ENCODE measurements around the gene ZNF90. TPM values are rescaled to one million over a fixed set of nuclear protein-coding genes. Genes with fewer than 3 reads are reported as not detected.
"Not testable (repeated sequence)": the region's sequence is repeated elsewhere in the genome, so short reads cannot be mapped to it uniquely, and the experiment has no call there.

The ZNF90 gene
- total and polyA plus RNA-seq, 2 donors (not counting 1 experiment from before 2014, with no cell fraction given): 1.3 to 2.8 TPM

DNA sequence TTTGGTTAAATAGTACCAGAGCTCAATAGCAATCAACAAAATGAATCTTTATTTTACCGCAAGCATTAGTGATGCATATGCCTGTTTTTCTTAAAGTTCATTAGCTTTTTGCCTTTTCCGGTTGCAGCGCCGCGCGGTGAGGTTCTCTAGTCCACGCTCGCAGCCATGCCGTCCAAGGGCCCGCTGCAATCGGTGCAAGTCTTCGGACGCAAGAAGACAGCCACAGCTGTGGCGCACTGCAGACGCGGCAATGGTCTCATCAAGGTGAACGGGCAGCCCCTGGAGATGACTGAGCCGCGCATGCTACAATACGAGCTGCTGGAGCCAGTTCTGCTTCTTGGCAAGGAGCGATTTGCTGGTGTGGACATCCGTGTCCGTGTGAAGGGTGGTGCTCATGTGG is 47.1 kb downstream of the ZNF90 start:
- H3K27ac ChIP-seq (ENCODE audit: insufficient read depth, low read length): no peak overlapping the region
- no peak overlapping the region for H3K4me3 ChIP-seq (replicated peaks in 1 of 4; ENCODE audit: control extremely low read depth in 1 of 4, insufficient read depth in 1 of 4, low read depth in 3 of 4, low read length in 4 of 4)
- no peaks in the 10 kb centered on the region for H3K9me3 ChIP-seq (ENCODE audit: control insufficient read depth, insufficient read depth, low read depth, low read length)
- no peak overlapping the region for H3K9ac ChIP-seq (ENCODE audit: insufficient read depth, low read length)
- H3K4me2 ChIP-seq (ENCODE audit: extremely low read depth, insufficient read depth, low read length): no peak overlapping the region
- no peaks in the 10 kb centered on the region for H4K20me1 ChIP-seq (ENCODE audit: control insufficient read depth, extremely low read depth, insufficient read depth, low read length)
- no peak overlapping the region for H2AFZ ChIP-seq (ENCODE audit: low read length)
- no peaks in the 10 kb centered on the region for H3K27me3 ChIP-seq (ENCODE audit: control insufficient read depth, insufficient read depth, low read length)
- DNase-seq (ENCODE audit: low read depth in 2 of 2): no peak
- no peaks in the 10 kb centered on the region for H3K4me1 ChIP-seq (ENCODE audit: control insufficient read depth, extremely low read depth, insufficient read depth, low read length)
- TF ChIP-seq, protein P1, sequence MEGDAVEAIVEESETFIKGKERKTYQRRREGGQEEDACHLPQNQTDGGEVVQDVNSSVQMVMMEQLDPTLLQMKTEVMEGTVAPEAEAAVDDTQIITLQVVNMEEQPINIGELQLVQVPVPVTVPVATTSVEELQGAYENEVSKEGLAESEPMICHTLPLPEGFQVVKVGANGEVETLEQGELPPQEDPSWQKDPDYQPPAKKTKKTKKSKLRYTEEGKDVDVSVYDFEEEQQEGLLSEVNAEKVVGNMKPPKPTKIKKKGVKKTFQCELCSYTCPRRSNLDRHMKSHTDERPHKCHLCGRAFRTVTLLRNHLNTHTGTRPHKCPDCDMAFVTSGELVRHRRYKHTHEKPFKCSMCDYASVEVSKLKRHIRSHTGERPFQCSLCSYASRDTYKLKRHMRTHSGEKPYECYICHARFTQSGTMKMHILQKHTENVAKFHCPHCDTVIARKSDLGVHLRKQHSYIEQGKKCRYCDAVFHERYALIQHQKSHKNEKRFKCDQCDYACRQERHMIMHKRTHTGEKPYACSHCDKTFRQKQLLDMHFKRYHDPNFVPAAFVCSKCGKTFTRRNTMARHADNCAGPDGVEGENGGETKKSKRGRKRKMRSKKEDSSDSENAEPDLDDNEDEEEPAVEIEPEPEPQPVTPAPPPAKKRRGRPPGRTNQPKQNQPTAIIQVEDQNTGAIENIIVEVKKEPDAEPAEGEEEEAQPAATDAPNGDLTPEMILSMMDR (conservative IDR thresholded peaks at IDR 0.05 in 1 of 2, IDR thresholded peaks at IDR 0.05 in 1 of 2; ENCODE audit: low read depth in 1 of 2, low read length in 2 of 2): no peak
- TF ChIP-seq EZH2 (IDR thresholded peaks at IDR 0.05; ENCODE audit: low read length, missing control alignments): no peak
- H3K79me2 ChIP-seq (ENCODE audit: control insufficient read depth, insufficient read depth, low read length): no peaks in the 10 kb centered on the region
- no peaks in the 10 kb centered on the region for H3K36me3 ChIP-seq (ENCODE audit: control insufficient read depth, insufficient read depth, low read length)

DNA sequence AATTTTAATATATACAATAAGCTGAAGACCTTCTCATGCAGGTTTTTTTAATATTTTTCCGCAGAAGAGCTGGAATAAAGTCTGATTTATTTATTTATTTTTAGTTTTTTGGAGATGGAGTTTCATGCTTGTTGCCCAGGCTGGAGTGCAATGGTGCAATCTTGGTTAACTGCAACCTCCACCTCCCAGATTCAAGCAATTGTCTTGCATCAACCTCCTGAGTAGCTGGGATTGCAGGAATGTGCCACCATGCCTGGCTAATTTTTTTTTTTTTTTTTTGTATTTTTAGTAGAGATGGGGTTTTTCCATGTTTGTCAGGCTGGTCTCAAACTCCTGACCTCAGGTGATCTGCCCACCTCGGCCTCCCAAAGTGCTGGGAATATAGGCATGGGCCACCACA is 55.1 kb downstream of the ZNF90 start:
- H3K4me3 ChIP-seq (replicated peaks in 1 of 4; ENCODE audit: control extremely low read depth in 1 of 4, insufficient read depth in 1 of 4, low read depth in 3 of 4, low read length in 4 of 4); H3K27me3 ChIP-seq (ENCODE audit: control insufficient read depth, insufficient read depth, low read length): not testable (repeated sequence)

GRCh38 chr19:20137714-20138113 is 59.9 kb downstream of the ZNF90 start:
- not testable (repeated sequence) for H3K4me3 ChIP-seq (replicated peaks in 1 of 4; ENCODE audit: control extremely low read depth in 1 of 4, insufficient read depth in 1 of 4, low read depth in 3 of 4, low read length in 4 of 4); H3K27ac ChIP-seq (ENCODE audit: insufficient read depth, low read length); H3K27me3 ChIP-seq (ENCODE audit: control insufficient read depth, insufficient read depth, low read length); H3K79me2 ChIP-seq (ENCODE audit: control insufficient read depth, insufficient read depth, low read length); H3K4me2 ChIP-seq (ENCODE audit: extremely low read depth, insufficient read depth, low read length); H4K20me1 ChIP-seq (ENCODE audit: control insufficient read depth, extremely low read depth, insufficient read depth, low read length); H3K36me3 ChIP-seq (ENCODE audit: control insufficient read depth, insufficient read depth, low read length); H3K9ac ChIP-seq (ENCODE audit: insufficient read depth, low read length); DNase-seq (ENCODE audit: low read depth in 2 of 2); H3K4me1 ChIP-seq (ENCODE audit: control insufficient read depth, extremely low read depth, insufficient read depth, low read length); H3K9me3 ChIP-seq (ENCODE audit: control insufficient read depth, insufficient read depth, low read depth, low read length); H2AFZ ChIP-seq (ENCODE audit: low read length)

More for the DNA sequence above, 55.1 kb downstream of the ZNF90 start:
- not testable (repeated sequence) for H3K4me2 ChIP-seq (ENCODE audit: extremely low read depth, insufficient read depth, low read length); H3K79me2 ChIP-seq (ENCODE audit: control insufficient read depth, insufficient read depth, low read length); H3K36me3 ChIP-seq (ENCODE audit: control insufficient read depth, insufficient read depth, low read length); H2AFZ ChIP-seq (ENCODE audit: low read length); H3K9ac ChIP-seq (ENCODE audit: insufficient read depth, low read length); H3K4me1 ChIP-seq (ENCODE audit: control insufficient read depth, extremely low read depth, insufficient read depth, low read length); H3K27ac ChIP-seq (ENCODE audit: insufficient read depth, low read length); H4K20me1 ChIP-seq (ENCODE audit: control insufficient read depth, extremely low read depth, insufficient read depth, low read length); H3K9me3 ChIP-seq (ENCODE audit: control insufficient read depth, insufficient read depth, low read depth, low read length); DNase-seq (ENCODE audit: low read depth in 2 of 2)

- TF ChIP-seq, protein P1 (conservative IDR thresholded peaks at IDR 0.05 in 1 of 2, IDR thresholded peaks at IDR 0.05 in 1 of 2; ENCODE audit: low read depth in 1 of 2, low read length in 2 of 2): no peak
- no peak for TF ChIP-seq EZH2 (IDR thresholded peaks at IDR 0.05; ENCODE audit: low read length, missing control alignments)
- no peaks in the 10 kb centered on the region for H3K27me3 ChIP-seq (ENCODE audit: control insufficient read depth, insufficient read depth, low read length)
- no peaks in the 10 kb centered on the region for H4K20me1 ChIP-seq (ENCODE audit: control insufficient read depth, extremely low read depth, insufficient read depth, low read length)
- no peak overlapping the region for H2AFZ ChIP-seq (ENCODE audit: low read length)
- H3K36me3 ChIP-seq (ENCODE audit: control insufficient read depth, insufficient read depth, low read length): no peaks in the 10 kb centered on the region
- H3K9ac ChIP-seq (ENCODE audit: insufficient read depth, low read length): no peak overlapping the region
- DNase-seq (ENCODE audit: low read depth in 2 of 2): no peak
- no peak overlapping the region for H3K4me2 ChIP-seq (ENCODE audit: extremely low read depth, insufficient read depth, low read length)
- H3K9me3 ChIP-seq (ENCODE audit: control insufficient read depth, insufficient read depth, low read depth, low read length): no peaks in the 10 kb centered on the region
- H3K79me2 ChIP-seq (ENCODE audit: control insufficient read depth, insufficient read depth, low read length): no peaks in the 10 kb centered on the region
- H3K4me1 ChIP-seq (ENCODE audit: control insufficient read depth, extremely low read depth, insufficient read depth, low read length): no peaks in the 10 kb centered on the region
- no peak overlapping the region for H3K27ac ChIP-seq (ENCODE audit: insufficient read depth, low read length)
- H3K4me3 ChIP-seq (replicated peaks in 1 of 4; ENCODE audit: control extremely low read depth in 1 of 4, insufficient read depth in 1 of 4, low read depth in 3 of 4, low read length in 4 of 4): no peak overlapping the region
Measured at GRCh38 chr19:20151617-20152145, 73.9 kb downstream of the ZNF90 start.

DNA sequence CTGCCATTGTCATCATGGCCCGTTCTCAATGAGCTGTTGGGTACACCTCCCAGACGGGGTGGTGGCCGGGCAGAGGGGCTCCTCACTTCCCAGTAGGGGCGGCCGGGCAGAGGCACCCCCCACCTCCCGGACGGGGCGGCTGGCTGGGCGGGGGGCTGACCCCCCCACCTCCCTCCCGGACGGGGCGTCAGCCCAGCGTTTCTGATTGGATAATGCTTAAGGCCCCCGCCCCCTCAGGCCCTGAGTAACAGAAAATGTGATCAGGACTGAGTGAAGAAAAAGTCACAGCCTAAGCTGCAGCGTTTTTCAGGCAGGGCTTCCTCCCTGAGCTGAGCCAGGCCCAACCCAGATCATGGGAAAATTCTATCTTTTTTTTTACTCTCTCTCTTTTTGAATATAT is 74.7 kb downstream of the ZNF90 start:
- DNase-seq (ENCODE audit: low read depth in 2 of 2); H3K36me3 ChIP-seq (ENCODE audit: control insufficient read depth, insufficient read depth, low read length); H3K79me2 ChIP-seq (ENCODE audit: control insufficient read depth, insufficient read depth, low read length); H3K27me3 ChIP-seq (ENCODE audit: control insufficient read depth, insufficient read depth, low read length); H3K9me3 ChIP-seq (ENCODE audit: control insufficient read depth, insufficient read depth, low read depth, low read length); H4K20me1 ChIP-seq (ENCODE audit: control insufficient read depth, extremely low read depth, insufficient read depth, low read length); H2AFZ ChIP-seq (ENCODE audit: low read length); H3K4me1 ChIP-seq (ENCODE audit: control insufficient read depth, extremely low read depth, insufficient read depth, low read length); H3K27ac ChIP-seq (ENCODE audit: insufficient read depth, low read length); H3K4me3 ChIP-seq (replicated peaks in 1 of 4; ENCODE audit: control extremely low read depth in 1 of 4, insufficient read depth in 1 of 4, low read depth in 3 of 4, low read length in 4 of 4); H3K4me2 ChIP-seq (ENCODE audit: extremely low read depth, insufficient read depth, low read length); H3K9ac ChIP-seq (ENCODE audit: insufficient read depth, low read length): not testable (repeated sequence)

All from fibroblast of lung (primary cell).